NCI-H1105 (cell line): ENCODE results near the gene GATA3.

Experiments used
- DNase-seq: peaks from one replicate; lab custom pipeline; 2025; lab: John Stamatoyannopoulos, UW

GATA3 gene

DNA sequence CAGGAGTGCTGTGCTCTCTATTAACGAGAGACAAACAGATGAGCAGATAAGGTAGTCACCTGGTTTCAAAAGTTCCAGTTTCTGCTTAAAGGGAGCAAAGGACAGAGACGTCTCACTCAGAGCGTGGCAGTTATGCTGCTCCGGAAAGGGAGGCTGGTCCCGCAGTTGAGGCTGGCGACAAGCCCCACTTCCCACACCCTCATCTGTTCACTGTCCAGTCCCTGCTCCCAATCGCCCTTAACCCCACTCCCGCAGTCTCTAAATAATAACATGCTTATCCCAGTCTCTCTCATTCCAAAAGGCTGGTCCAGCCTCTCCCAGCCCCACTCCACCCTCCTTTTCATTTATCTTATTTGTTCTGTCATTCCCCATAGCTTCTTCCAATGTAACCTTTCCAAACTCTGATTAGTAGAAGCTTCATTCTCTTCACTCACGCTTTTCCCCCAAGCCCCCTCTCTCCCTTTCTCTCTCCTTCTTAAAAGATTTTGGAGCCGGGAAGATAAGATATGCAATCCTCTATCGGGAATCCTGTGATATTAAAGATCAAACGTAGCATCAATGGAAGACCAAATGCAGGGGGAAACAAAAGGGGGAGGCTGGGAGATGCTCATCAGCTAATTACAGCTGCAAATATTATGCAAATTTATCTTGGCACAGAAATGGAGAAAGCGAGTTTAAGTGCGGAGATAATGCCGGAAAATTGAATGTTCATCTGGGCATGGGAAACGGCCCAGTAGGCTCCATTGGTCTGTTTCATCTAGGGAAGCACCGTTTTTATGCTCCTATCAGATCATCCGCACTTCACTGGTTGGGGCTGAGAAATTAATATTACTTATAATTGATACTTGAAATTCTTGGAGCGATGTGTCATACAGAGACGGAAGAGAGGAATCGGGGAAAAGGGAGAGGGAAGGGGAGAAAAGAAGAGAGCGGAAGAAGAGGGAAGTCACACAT is 16.3 kb upstream of the GATA3 start:
- no peak for DNase-seq

DNA sequence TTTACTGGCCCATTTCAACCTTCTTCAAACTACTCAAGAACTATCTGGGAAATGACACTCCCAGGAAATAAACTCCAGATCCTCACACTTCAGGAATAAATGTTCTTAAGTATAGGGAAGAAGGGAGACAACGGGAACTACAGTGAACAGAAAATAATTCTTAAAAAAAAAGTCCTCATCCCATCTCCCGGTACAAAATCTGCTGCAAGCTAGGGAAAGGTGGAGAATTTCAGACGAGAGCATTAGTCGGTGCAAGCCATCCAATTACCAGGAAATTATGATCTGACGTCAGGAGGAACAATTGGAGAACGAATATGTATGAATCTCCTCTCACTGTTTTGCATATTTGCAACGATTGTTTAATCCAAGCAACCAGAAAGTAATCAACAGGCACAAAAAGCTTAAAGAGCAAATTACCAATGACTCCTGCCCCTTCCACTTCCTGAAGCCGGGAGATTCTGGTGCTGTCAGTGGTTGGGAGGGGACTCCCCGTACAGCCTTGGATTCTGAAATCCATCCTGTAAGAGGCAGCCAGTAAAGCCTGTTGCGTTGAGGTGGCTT is 15.1 kb upstream of the GATA3 start:
- DNase-seq: no peak

DNA sequence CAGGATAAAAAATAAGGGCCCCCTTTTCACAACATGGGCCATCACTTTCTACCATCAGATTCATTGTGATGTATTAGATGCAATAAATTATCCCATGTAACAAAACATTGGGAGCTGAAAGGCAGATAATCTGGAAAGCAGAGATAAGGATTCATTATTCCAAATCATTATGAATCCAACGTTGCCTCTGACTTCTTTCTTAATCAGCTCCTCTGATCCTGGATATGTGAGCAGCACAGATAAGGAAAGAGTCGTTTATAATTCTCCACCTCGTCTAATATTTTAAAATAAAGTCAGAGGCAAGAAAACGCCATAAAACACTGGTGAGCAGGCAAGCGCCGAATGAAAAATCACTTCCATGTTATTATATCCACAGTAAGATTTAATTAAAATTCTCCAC is 13.8 kb upstream of the GATA3 start:
- no peak for DNase-seq

DNA sequence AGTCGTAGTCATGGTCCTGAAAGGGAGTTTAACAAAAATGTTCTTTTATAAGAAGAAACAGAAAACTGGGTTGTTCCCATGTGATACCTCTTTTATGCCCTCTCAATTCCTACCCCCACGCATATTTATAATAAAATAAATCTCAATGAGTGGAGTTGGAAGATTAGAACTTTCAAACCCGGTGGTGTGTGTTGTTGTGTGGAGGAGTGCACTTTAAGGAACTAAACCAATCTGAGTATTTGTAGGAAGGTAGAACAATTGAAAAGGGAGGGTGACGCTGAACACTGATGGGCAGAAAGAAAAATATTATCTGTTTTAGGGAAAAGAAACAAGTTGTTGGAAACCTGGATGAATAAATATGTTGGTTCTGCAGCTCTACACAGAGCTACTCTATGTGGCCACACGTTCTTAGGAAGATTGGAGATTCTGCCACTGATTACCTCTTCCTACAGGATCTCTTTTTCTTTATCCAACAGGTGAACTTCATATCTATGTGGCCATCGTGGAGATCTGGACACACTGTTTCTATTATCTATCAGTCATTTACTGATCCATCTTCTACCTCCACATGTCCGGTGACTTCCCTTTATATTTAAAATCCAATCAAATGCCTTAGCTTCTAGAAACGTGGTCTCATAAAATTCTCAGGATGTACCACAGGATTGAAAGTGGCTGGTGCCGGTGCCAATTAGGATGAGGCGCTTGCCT is 13.1 kb upstream of the GATA3 start:
- no peak for DNase-seq

DNA sequence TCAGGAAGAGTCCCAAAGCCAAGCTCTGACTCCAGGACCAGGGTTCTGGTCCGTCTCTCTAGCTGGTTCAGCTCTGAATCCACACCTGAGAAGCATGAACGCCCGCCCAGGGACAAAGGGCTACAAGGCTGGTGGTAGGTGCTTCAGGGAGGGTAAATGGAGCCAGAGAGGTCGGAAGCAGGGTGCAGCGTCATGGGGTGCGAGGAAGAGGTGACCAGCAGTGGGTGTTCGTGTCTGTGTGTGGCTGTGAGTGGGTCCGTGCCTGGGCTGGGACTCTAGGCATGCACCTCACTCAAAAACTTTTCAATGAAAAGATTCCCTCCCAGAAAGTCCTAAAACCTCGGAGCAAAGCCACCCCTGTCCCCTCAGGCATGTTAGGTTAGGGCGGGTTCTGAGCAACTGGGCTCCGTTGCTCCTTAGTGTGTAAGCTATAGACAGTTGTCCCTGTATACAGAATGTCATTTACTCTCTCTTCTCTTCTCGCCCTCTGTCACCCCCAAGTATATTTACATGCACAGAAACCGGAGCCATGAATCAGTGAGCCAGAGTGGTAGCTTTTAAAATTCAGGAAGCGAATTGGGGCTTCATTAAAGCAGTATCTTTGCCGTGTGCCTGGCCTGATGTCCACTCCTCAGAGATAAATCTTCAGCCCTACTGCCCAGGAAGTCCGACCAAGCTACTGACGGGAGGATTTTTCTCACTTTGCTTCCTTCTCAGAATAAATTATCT is 12.3 kb upstream of the GATA3 start:
- no peak for DNase-seq

DNA sequence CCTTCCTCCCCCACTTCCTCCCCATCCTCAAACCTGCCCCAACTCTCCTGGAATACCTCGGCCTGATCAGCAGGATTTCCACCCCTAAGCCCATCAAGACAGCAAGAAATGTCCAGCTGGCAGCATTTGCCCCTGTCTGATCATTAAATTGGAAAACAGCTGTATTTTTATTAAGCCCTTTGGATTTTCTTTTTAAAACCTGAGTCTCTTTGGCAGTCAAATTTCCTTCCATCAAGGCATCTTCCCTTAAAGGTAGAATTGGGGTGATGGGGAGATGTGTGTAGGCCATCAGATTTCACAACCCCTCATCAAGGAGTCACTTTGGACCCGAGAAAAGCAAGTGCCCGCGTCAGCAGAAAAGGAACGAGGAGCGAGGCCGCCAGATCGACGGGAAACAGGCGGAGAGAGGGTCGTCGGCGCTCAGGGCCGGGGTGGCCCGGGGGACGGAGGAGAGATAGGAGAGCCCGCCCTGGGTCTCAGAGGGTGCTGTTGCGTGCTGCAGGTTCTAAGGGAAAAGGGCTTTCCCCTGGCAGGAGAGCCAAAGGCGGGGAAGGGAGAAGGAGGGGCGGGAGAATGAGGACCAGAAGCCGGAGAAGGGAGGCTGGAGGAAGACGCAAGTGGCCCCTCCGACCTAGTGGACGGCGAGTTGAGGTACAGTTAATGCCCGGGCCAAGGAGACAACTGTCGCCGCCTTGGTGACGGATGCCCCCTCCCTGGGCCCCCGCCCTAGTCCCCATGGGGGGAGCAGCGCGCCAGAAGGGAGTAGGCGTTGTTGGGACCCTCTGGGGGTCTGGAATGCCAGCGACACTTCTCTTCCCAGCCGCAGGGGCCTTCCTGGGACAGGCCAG is 11.5 kb upstream of the GATA3 start:
- DNase-seq: no peak

DNA sequence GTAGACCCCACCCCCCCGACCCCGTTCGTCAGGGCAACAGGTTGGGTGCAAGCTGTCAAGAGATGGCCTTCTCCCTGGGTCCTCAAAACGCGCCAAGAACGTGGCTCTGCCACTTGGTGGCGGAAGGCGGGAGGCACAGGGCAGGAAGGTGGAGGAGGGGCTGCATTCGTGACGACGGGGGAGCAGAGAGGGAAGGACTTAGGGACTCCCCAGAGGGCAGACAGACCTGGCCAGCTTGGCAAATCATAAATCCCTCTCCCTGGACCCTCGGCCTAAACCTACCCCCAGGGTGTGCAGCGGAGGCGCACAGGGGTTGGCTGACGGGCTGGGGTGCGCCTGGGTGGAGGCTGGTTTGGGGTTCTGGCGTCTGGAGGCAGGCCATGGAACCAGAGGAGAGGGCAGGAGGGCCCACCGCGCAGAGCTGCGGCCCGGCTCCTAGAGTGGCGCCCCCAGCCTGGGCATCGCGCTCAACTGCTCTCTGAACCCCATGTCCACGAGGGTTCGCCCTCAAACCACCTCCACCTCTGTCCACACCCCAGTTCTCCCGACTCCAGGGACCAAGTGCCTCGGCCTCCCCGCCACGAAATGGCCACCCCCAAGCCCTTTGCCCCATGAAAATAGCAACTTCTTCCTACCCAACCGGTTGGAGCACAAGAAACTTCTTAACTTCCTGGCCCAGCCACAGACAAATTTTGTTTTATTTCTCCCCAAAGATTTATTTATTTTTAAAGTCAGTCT is 10.8 kb upstream of the GATA3 start:
- no peak for DNase-seq

DNA sequence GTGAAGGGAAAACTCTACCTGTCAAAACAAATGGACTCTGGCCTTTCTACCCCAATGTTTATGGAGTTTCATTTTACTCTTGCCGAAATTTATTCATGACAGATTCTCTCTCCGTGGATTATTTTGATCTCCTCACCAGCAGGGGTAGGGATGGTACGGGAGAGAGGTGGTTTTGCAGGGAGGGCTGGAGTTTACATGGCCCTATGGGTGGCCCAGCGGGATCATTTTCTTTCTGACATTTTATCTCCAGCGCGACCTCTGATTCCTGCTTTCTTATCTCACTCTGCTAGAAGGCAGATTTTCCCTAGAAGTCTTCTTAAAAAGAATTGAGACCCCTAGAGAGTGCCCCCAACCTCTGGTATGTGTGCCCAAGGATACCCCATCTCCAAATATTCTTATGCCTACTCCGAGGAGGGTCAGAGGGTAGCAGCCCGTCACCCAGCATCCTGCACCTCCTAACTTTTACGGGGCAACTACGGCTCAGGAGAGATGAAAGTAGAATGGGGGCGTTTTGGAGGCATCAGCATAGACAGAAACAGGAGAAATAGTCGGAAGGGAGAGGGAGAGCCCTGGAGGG is 10.1 kb upstream of the GATA3 start:
- DNase-seq: no peak

DNA sequence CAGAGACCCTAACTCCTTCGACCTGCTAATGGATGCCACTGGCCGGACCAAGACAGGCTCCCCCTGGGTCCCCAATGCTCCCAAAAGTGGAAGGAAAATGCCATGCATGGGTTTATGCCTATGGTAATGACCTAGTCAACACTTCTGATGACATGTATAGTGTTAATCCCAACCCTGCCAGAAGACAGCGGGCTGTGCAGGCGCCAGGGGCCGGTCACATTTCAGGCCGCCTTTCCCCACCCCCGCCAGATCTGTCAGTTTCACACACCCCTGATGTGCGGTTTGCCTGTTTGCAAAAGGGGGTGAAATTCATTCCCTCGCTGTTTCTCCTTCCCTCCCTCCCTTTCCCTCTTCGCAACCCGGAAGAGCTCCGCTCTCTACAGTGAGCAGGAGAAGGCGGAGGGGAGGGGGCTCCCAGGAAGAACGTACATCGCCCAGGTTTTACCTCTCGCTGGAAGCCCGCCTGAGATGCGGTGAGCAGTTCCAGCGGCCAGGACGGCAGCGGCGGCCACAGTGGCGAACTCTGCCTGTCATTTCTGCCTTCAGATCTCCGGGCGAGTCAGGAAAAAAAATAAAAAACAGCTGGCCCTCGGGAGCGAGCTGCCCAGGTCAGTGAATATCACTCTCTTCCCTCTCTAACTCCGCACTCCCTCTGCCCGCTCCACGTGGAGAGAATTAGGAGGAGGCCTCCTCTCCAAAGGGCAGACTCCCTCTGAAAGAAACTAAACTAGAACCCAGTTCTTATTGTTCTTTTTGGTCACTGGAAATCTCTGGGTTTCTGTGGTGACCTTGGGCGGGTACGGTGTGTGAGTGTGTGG is 9.4 kb upstream of the GATA3 start:
- no peak for DNase-seq

DNA sequence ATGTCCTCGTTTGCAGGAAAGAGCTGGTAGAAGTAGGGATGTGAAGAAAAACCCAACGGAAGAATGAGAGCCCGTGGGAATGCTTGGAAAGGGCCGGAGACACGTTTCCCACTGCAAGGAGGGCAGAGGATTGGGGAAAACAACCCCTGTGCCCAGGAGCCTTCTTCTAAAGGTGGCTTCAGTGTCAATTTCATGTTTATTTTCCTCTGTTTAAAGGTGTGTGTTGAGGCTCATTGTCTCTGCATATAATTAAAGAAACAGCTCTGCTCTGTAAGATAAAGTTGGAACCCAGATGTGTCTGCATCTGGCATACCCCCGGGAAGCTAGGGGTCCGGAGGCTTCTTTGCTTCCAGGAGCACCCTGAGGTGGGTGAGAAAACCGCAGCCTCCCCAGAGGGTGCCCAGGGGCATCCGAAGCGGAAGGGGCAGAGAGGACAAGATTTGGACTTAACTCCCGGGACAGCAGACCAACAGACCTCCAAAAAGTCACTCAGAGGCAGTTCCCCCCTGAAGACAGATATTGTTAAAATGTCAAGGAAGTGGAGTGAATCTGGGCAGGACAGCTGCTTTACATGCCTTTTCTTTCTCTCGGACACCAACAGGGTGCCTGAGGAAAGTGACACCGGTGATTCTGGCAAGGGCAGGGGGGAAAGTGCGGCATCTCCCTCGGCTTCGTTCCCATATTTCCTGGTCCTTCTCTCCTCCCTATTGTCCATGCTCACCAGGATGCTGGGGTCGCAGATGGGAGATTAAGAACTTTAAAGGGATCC is 8.6 kb upstream of the GATA3 start:
- no peak for DNase-seq

DNA sequence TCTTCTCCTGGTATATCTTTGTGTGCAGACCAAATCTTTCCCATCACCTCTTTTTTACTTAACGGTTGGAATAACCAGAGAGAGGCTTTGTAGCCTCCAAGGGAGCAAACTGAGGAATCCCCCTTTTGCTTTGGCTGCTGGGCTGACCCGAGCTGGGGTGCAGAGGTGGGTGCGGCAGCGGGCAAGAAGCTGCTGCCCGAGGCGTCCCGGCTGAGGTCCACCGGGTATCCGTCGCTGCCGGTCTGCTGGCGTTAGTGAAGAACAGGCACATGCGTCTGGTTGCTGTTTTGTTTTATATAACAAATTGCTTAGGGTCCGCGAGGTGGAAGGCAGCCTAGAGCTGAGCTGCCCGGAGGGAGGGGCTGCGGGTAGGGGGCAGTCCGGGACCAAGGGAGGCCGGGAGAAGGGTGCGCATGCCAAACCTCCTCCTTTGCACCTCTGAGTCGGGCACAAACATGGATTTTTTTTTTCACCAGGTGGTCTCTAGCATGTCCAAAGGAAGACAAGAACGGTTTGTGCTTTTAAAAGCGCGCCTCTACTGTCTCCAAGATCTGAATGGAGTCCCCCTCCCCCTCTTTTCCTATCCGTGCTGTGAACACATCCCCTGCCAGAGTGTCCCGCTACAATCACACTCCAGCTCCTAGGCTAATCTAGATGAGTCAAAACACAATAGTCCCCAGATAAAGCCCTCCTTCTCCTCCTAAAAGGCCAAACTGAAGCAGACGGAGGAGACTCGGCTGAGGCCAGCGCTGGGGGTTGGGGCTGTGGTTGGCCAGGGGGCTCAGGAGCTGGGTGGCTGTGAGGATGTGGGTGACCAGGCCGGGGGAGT is 6.8 kb upstream of the GATA3 start:
- no peak for DNase-seq

DNA sequence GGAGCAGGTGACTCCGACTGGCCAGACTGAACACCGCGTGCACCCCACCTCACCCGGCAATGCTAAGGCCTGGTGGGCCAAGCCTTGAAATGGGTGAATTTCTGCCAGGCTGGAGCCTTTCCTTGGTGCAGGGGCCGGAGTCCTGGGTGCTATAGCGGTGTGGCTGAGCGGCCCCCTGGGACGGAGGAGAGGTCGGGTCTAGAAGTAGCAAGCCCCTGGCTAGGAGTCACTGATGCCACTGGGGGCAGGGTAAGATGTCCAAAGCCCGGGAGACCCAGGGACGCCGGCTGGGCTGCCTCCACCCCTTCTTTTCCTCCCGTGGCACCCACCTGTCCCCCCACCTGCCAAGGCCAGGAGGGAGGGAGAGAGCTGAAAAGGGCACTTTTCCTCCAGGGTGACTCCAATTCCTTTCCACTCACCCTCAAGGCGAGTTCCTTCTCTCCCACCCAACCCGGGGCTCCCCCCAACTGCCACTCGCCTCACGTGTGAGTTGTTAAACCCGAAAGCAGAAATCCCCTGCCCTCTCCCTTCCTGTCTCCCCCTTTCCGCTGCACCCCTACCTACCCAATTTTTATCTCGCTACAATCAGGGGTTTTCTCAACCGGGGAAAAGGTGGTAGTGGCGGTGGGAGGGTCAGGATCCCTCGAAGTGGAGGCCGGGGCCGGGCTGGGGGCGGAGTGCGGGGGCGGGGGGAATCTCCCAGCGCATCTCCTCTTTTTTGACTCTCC is 6.0 kb upstream of the GATA3 start:
- DNase-seq: no peak

DNA sequence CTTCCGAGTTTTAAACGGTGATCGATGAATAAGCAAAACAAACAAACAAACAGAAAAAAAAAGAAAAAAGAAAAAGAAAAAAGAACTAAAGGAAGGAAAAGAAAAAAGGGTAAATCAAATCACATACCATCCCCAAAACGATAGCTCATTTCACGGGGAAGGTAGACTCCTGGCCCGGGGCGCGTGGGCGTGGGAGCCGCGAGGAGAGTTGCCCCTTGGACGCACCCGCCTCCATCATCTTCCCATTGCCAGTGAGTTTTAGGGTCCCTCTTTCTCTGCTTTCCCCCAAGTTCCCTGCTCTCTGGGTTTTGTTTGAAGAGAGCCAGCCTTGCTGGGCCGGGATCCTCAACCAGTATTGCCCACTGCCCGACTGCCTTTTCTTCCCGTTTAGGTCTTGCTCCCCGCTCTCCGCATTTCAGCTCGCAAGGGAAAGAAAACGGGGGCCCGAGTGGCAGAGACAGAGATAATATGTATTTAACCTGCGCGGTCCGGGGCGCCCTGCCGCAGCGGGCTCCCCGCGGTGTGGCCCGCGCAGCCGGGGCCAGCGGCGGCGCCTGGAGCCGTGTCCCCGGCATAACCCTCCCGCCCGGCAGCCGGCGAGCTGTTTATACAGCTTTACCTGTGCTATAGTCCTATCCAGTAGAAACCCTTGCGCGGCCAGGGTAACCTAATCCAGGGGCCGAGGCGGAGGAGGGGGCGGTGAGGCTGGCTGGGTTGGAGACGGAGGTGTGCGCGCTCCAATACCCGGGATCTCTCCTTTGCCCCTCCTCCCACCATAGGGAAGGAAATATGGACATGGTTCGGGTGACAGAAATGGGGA is 5.2 kb upstream of the GATA3 start:
- no peak for DNase-seq

DNA sequence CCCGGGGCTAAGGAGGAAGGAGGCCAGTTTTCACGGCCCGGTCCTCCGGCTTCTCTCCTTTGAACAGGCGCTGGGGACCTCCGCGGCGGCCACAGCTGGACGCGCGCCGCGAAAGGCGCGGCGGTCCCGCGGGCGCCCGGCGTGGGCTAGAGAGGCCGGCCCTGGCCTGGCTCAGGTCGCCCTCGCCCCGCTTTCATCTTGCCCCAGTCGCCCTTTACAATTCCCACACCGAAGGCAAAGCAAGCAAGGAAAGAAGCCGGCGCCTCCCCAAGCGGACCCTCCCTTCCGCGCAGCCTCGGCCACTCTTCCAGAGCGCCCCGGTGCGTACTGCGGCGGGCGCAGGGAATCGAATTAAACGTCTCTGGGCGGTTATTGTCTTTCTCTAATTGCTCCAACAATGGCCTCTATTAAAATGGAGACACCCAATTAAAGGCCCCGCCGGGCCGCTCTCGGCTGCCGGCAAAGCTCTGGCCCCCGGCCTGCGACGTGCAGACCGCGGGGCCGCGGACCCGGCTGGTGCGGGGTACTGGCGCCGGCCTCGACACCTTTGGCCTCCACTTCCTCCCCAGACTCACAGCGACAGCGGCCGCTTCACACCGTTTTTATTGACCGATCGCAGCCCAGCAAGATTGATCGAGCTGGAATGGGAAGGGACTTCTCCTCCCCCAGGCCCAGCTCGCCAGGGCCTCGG is 4.5 kb upstream of the GATA3 start:
- DNase-seq: no peak

DNA sequence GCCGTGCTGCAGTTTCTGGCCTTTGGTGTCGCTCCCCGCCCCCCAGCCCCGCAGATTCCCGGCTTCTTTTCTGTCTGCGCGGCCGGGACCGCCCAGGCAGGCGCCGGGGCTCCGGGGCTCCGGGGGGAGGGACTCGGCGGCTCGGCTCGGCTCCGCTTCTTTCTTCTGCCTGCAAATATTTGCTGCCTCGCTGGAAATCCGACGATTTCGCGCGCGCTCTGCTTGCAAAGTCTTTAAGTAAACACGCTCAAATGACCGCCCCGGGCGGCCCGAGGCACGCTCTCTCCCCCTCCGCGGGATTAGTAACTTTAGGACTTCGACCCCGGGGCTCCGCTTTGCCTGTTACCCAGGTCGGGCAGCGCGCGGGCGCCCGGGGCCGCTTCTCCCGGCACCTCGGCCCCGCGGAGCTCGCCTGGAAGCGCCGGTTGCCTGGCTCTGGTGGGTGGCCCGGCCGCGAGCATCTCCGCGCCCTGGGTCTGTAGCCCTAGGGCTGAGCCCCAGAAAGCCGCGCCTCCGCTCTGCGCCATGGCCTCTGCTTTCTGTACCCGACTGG is 3.9 kb upstream of the GATA3 start:
- DNase-seq: no peak
